GM18508 (cell line): ENCODE data around the gene KREMEN1.

Experiments
- ATAC-seq: cut with Tn5 transposase; IDR thresholded peaks from one replicate; pipeline ENCODE4 v1.9.1; 2021; ENCODE audit warnings: moderate number of reproducible peaks; ENCODE audit not compliant: insufficient read depth, unreplicated experiment

The KREMEN1 gene

GRCh38 chr22:29048822-29049654, 23.8 kb upstream of the KREMEN1 start:
- ATAC-seq: no peak

GRCh38 chr22:29049655-29050263, 23.1 kb upstream of the KREMEN1 start:
- ATAC-seq: no peak

- no peak for ATAC-seq
Observed at GRCh38 chr22:29050457-29050856, 22.4 kb upstream of the KREMEN1 start.

GRCh38 chr22:29053048-29053702, 19.7 kb upstream of the KREMEN1 start:
- no peak for ATAC-seq

- no peak for ATAC-seq
Observed at GRCh38 chr22:29054251-29054767, 18.5 kb upstream of the KREMEN1 start.

- ATAC-seq: no peak
Observed at GRCh38 chr22:29055192-29055830, 17.5 kb upstream of the KREMEN1 start.

GRCh38 chr22:29056472-29056871, 16.4 kb upstream of the KREMEN1 start:
- ATAC-seq: no peak

GRCh38 chr22:29060251-29060869, 12.5 kb upstream of the KREMEN1 start:
- ATAC-seq: no peak

GRCh38 chr22:29060931-29061330, 11.9 kb upstream of the KREMEN1 start:
- ATAC-seq: no peak

GRCh38 chr22:29061773-29062172, 11.1 kb upstream of the KREMEN1 start, which contains the start of gene C22orf31:
TSS of gene C22orf31 (minus strand) at chr22:29061831. CDS start at chr22:29061792, 39 bp downstream.
- no peak for ATAC-seq

GRCh38 chr22:29062286-29062821, 10.5 kb upstream of the KREMEN1 start:
- ATAC-seq: no peak

GRCh38 chr22:29065468-29066190, 7.2 kb upstream of the KREMEN1 start:
- ATAC-seq: no peak

GRCh38 chr22:29069463-29069862, 3.4 kb upstream of the KREMEN1 start:
- no peak for ATAC-seq

- no peak for ATAC-seq
Observed at GRCh38 chr22:29070490-29070889, 2.3 kb upstream of the KREMEN1 start.

- ATAC-seq: no peak
Observed at GRCh38 chr22:29071261-29072045, 1.4 kb upstream of the KREMEN1 start.

- no peak for ATAC-seq
Observed at GRCh38 chr22:29072193-29072978, 449 bp upstream of the KREMEN1 start.

GRCh38 chr22:29073618-29074275, 912 bp downstream of the KREMEN1 start:
- no peak for ATAC-seq
